ENCODE measurements around the gene RAD50.

DNA sequence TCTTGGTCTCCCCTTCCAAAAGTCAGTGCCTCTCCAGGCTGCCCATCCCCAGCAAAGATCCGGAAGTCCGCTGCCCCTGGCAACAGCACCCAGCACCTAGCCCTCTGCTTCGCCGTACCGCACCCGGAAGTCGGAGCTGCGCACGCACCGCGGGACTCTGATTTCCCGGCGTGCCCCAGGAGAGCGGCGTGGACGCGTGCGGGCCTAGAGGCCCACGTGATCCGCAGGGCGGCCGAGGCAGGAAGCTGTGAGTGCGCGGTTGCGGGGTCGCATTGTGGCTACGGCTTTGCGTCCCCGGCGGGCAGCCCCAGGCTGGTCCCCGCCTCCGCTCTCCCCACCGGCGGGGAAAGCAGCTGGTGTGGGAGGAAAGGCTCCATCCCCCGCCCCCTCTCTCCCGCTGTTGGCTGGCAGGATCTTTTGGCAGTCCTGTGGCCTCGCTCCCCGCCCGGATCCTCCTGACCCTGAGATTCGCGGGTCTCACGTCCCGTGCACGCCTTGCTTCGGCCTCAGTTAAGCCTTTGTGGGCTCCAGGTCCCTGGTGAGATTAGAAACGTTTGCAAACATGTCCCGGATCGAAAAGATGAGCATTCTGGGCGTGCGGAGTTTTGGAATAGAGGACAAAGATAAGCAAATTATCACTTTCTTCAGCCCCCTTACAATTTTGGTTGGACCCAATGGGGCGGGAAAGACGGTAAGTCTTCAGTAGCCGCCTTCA, at the start of gene RAD50:
- TF ChIP-seq ARNTL (CRISPR knock-in tag; IDR thresholded peaks at IDR 0.05; ENCODE audit: borderline replicate concordance, low read depth) (no peak), ISL1 (CRISPR knock-in tag; IDR thresholded peaks at IDR 0.05) (no peak), ZFP30 (CRISPR knock-in tag; IDR thresholded peaks at IDR 0.05) (no peak)

Data from SK-N-SH treated with all-trans-retinoic acid at 6 μM for 48 hours (cell line).